ENCODE measurements around the gene ZBTB4.
"Not testable (repeated sequence)": the region's sequence is repeated elsewhere in the genome, so short reads cannot be mapped to it uniquely, and the experiment has no call there.

ZBTB4 gene

GRCh38 chr17:7470457-7470973 lies 8.9 kb downstream of the ZBTB4 start:
- DNase-seq (ENCODE audit: low spot score): not testable (repeated sequence)

DNA sequence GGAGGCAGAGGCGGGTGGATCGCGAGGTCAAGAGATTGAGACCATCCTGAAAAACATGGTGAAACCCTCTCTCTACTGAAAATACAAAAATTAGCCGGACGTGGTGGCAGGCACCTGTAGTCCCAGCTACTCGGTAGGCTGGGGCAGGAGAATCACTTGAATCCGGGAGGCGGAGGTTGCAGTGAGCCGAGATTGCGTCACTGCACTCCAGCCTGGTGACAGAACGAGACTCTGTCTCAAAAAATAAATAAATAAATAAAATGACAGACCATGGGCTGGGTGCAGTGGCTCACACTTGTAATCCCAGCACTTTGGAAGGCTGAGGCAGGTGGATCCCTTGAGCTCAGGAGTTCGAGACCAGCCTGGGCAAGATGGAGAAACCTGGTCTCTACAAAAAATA lies 9.6 kb downstream of the ZBTB4 start:
- DNase-seq (ENCODE audit: low spot score): not testable (repeated sequence)

GRCh38 chr17:7468804-7469389 lies 10.5 kb downstream of the ZBTB4 start:
- no peak for DNase-seq (ENCODE audit: low spot score)

DNA sequence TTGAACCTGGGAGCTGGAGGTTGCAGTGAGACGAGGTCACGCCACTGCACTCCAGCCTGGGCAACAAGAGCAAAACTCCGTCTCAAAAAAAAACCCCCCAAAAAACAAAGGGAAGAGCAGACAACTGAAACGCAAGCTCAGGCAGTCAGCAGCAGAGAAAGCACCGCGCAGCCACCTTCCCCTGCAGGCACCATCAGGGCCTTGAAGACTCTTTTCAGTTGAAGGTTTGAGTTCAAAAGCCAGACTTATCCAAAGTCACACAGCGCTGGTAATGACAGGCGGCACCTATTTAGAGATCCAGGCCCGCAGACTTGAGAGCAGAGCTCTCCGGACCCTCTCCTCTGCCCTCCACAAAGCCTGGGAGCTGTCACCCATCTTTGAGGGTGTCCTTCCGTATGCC lies 11.1 kb downstream of the ZBTB4 start:
- no peak for DNase-seq (ENCODE audit: low spot score)

- DNase-seq (ENCODE audit: low spot score): no peak
Measured at GRCh38 chr17:7467498-7467897, 11.9 kb downstream of the ZBTB4 start.

- no peak for DNase-seq (ENCODE audit: low spot score)
Measured at GRCh38 chr17:7466639-7467341, 12.6 kb downstream of the ZBTB4 start.

- no peak for DNase-seq (ENCODE audit: low spot score)
Measured at GRCh38 chr17:7466318-7466638, 13.2 kb downstream of the ZBTB4 start.

DNA sequence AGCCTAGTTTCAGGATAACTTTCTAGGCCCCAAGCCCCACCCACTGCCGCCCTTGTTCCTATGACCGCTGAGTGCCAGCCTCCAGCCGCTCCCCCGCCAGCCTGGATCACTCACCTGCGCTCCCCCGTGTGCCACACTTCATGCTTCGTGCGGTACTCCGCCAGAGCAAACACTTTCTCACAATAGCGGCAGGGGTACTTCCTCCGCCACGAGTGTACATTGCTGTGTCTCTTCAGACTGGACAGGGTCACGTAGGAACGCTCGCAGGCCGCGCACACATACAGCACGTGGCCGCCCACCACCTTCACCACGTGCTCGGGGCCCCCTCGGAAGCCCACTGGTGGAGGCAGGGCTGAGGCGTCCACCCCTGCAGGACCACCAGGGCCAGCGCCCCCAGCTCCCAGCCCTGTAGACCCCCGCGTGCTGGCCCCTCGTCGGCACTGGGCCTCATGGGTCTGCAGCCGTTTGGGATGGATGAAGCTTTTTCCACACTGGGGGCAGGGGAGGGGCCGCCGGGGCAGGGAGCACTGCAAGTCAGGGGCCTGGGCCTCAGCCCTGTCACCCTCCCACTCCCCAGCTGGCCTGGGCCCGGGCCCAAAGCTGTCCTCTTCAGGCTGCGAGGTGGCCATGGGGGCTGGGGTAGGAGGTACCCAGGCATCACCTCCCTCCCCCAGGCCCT lies 13.7 kb downstream of the ZBTB4 start:
- no peak for DNase-seq (ENCODE audit: low spot score)

DNA sequence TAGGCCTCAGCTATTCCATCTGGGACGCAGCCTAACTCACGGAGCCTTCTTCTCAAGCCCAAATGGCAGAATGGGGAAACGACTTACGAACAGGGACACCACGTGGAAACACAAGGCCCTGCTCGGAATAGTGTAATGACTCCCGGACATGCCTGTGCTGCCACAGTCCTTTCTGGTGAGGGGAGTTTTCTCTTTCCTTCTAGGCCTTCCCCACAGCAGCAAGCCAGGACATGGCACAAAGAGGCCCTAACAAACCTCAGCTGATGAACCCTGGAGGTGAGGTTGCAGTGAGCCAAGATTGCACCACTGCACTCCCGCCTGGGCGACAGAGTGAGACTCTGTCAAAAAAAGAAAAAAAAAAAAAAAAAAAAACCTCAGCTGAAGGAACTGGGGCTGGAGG lies 15.3 kb downstream of the ZBTB4 start:
- DNase-seq (ENCODE audit: low spot score): no peak

DNA sequence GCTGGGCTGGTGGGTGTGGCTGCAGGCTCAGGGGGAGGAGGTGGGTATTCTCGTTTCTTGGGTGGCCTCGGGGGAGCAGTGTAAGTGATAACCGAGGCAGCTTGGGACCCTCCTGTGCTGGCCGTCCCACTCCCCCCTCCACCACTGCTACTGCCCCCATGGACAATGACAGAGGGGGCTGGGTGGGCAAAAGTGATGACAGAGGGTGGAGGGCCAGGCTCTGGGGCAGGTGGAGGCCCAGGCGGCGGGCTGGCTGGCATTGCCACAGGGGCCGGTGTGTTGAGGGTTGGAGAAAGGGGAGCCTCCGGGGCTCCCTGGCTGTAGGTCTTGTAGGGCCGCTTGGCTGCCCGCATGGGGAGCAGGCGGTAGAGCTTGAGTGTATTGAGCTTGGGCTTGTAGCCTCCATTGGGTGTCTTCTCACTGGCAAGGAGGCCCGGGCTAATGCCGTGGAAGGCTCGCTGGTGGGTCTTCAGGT lies 16.0 kb downstream of the ZBTB4 start:
- DNase-seq (ENCODE audit: low spot score): no peak

- DNase-seq (ENCODE audit: low spot score): no peak
Measured at GRCh38 chr17:7462474-7463371, 16.7 kb downstream of the ZBTB4 start.

GRCh38 chr17:7460850-7461660 lies 18.4 kb downstream of the ZBTB4 start:
- no peak for DNase-seq (ENCODE audit: low spot score)

DNA sequence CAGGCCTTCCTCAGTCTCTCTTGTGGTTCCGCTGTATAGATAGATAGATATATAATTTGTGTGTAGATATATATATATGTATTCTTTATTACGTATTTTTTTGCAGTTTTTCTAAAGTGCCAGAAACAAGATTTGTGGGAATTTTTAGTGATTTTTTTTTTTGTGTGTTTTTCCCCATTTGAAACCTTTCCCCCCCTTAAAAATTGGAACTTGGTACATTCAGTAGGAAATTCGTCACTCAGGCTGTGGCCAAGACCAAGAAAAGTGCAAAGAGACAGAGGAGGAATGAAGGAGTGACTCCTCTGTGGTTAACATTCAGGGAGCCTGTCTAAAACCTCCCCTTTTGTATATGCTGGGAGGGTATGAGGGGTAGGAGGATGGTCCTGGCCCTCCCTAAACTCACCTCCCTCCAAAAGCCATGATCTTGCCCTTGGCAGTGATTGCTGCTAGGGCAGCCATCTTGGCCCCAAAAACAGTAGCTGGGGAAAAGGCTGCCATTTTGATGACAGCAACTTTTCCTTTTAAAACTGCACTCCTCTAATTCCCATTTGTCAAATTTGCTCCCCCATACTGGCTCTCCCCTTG lies 19.4 kb downstream of the ZBTB4 start:
- DNase-seq (ENCODE audit: low spot score): no peak

- DNase-seq (ENCODE audit: low spot score): no peak
Measured at GRCh38 chr17:7448461-7448860, 31.0 kb downstream of the ZBTB4 start.

DNA sequence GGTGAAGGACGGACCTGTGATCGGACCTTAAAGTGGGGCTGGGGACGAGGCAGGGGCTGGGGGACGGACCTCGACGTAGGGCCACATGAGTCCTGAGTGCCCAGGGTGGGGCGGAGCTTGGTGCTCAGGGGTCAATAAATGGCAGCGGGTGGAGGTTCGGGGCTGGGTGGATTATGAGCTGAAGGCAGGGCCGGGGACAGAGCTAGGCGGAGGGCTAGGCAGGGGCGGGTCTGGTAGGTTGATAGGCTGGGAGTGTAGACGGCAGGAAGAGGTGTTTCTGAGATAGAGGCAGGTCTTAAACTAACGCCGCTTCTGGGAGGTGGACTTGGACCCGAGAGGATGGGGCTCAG lies 33.8 kb downstream of the ZBTB4 start:
- DNase-seq (ENCODE audit: low spot score): no peak

DNA sequence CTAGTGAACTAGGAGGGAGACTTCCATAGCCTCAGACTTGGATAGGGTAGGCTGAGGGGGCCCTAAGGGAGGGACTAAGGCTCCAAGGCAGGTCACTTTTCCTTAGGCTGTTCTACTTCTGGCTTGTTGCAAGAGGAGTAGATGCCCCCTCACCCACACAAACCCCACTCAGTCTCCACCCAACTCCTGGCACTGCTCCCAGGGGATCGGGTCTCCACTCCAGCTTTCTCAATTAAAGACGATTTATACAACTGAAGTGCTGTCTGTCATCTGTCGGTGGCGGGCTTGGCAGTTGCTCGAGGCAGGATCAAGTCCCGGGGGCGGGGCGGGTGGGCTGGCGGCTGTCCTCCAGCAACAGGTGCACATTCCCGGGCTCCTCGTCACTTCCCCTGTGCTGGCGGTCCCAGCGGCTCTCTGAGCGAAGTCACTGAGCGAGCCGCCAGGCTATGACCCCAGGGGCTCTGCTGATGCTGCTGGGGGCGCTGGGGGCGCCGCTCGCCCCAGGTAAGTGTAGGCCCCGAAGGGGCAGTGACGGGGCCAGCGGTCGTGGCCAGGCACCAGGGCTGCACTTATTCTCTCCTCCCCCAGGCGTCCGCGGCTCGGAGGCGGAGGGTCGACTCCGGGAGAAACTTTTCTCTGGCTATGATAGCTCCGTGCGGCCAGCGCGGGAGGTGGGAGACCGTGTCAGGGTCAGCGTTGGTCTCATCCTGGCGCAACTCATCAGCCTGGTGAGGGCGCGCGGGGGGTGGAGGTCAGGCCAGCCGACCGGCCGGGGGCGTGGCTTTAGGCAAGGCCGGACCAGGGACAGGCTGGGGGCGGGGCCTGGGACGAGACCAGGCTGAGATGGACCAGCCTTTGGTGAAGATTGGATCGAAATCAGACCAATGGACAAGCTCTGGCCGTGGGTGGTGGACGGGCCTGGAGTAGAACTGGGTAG lies 34.5 kb downstream of the ZBTB4 start, which contains the start of gene CHRNB1:
Gene CHRNB1, plus strand, starts transcription at position 380 of the 937 bp plus-strand sequence. Its CDS starts 67 bp downstream, at position 447.
- peak; percentile 38 for DNase-seq (ENCODE audit: low spot score)

- no peak for DNase-seq (ENCODE audit: low spot score)
Measured at GRCh38 chr17:7443499-7444485, 35.6 kb downstream of the ZBTB4 start.

DNA sequence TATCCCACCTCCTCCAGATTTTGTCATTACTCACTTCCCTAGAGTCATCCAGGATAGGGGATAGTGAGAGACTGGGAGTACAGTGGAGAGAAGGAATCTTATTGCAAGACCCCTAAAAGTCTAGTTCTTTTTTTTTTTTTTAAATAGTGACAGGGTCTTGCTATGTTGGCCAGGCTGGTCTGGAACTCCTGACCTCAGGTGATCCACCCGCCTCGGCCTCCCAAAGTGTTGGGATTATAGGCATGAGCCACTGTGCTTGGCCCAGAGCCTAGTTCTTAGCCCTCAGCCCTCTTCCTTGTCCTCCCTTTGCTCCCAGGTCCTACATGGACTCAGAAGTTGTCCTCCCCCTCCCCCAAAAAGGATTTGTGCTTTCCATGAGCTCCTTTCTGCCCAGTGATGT lies 37.3 kb downstream of the ZBTB4 start:
- no peak for DNase-seq (ENCODE audit: low spot score)

- no peak for DNase-seq (ENCODE audit: low spot score)
Measured at GRCh38 chr17:7441266-7441665, 38.2 kb downstream of the ZBTB4 start.

Measured in COLO829 (cell line).